Panc1 (cell line): Measurements from ENCODE around the gene CCS. TPM values are rescaled to one million over a fixed set of nuclear protein-coding genes. Genes with fewer than 3 reads are reported as not detected.

ENCODE experiments used
- ATAC-seq: fragments of 200-7000 bp; cut with Tn5 transposase; 2 replicates; pipeline ENCODE4 v1.9.1; 2020; ENCODE audit warnings: mild to moderate bottlenecking, moderate library complexity
- BruUV-seq: library from RNA; stranded (reverse); fragments of 400-500 nt; replicated peaks from 2 replicates; lab custom pipeline; 2021; lab: Mats Ljungman, UMichigan
- CTCF ChIA-PET: fragments of 300-600 bp; sonication (Branson Sonifier 250); formaldehyde crosslinking; loops from one replicate; lab custom pipeline; 2022; ENCODE audit warnings: antibody characterized with exemption; lab: Charles Lee
- POLR2A ChIA-PET: fragments of 300-600 bp; sonication (Branson Sonifier 250); formaldehyde crosslinking; loops from one replicate; lab custom pipeline; 2022; ENCODE audit warnings: antibody characterized with exemption; lab: Charles Lee
- DNase-seq: peaks from one replicate; pipeline ENCODE4 v3.0.0-alpha.2; 2010; ENCODE audit warnings: low read depth, low spot score
- H3K27ac ChIP-seq: 2 replicates; pipeline ENCODE4 v1.5.1; 2011; ENCODE audit warnings: mild to moderate bottlenecking, low read length, inconsistent platforms
- H3K27me3 ChIP-seq: fragments of 200-500 bp; sonication (Bioruptor generic); 2 replicates; pipeline ENCODE4 v1.6.0; 2014; ENCODE audit warnings: low read length, inconsistent platforms; ENCODE audit not compliant: control insufficient read depth, insufficient read depth
- H3K36me3 ChIP-seq: fragments of 200-500 bp; sonication (Bioruptor generic); 2 replicates; pipeline ENCODE4 v1.5.1; 2014; ENCODE audit warnings: inconsistent platforms, mild to moderate bottlenecking, low read length, moderate library complexity; ENCODE audit not compliant: control insufficient read depth, insufficient read depth
- H3K4me1 ChIP-seq: 2 replicates; pipeline ENCODE4 v1.5.1; 2011; ENCODE audit warnings: inconsistent platforms, mild to moderate bottlenecking, low read length, moderate library complexity; ENCODE audit not compliant: control insufficient read depth, insufficient read depth
- H3K4me3 ChIP-seq, 2 experiments: 2 replicates each; pipeline ENCODE4 v1.5.1; 2011 to 2012; ENCODE audit warnings: low read depth in 2 of 2, low read length in 2 of 2, mild to moderate bottlenecking in 2 of 2, inconsistent platforms in 1 of 2, moderate library complexity in 1 of 2
- H3K9me3 ChIP-seq: fragments of 200-500 bp; sonication (Bioruptor generic); 2 replicates; pipeline ENCODE4 v1.5.1; 2014; ENCODE audit warnings: low read depth, mild to moderate bottlenecking, inconsistent platforms, low read length, moderate library complexity; ENCODE audit not compliant: control insufficient read depth, insufficient read depth
- POLR2AphosphoS5 ChIP-seq: IDR thresholded peaks from 2 replicates; pipeline ENCODE4 v1.6.1; 2012; ENCODE audit warnings: mild to moderate bottlenecking, low read depth, low read length, moderate library complexity
- SIN3A ChIP-seq: IDR thresholded peaks from 2 replicates; pipeline ENCODE4 v1.6.1; 2012; ENCODE audit warnings: low read depth, mild to moderate bottlenecking, low read length, moderate library complexity, borderline replicate concordance; ENCODE audit not compliant: insufficient read depth
- TCF7L2 ChIP-seq: IDR thresholded peaks from 2 replicates; pipeline ENCODE4 v1.6.1; 2011; ENCODE audit warnings: mild to moderate bottlenecking, low read depth, low read length, inconsistent platforms
- in situ Hi-C: cut with HindIII; loops from 2 replicates; pipeline ENCODE4 v1.10.0; 2016; ENCODE audit warnings: low sequenced_read_pairs, low pct_unique_long_range_greater_than_20kb
- intact Hi-C: fragments of 100-400 bp; cut with micrococcal nuclease; formaldehyde crosslinking; loops from one replicate; pipeline ENCODE4 v1.10.0; 2022; ENCODE audit not compliant: unreplicated experiment
- total RNA-seq: library from RNA; stranded (reverse); gene quantifications from one replicate; pipeline ENCODE4 v1.2.1, GENCODE V29; 2021; ENCODE audit not compliant: unreplicated experiment
- TF ChIP-seq, protein P1 (sequence below), 2 experiments: IDR thresholded peaks; 2 replicates each; pipeline ENCODE4 v1.6.1; 2011 to 2012; ENCODE audit warnings: low read depth in 2 of 2, control low read depth in 1 of 2, low read length in 1 of 2, mild to moderate bottlenecking in 1 of 2, moderate library complexity in 1 of 2; ENCODE audit not compliant: insufficient read depth in 1 of 2
- TF ChIP-seq, protein P2 (sequence below): fragments of 450-650 bp; IDR thresholded peaks from 2 replicates; pipeline ENCODE4 v1.5.1; 2017; ENCODE audit warnings: mild to moderate bottlenecking

CCS gene
- total RNA-seq, 1 experiment from 2014 or later = 55.3 TPM

DNA sequence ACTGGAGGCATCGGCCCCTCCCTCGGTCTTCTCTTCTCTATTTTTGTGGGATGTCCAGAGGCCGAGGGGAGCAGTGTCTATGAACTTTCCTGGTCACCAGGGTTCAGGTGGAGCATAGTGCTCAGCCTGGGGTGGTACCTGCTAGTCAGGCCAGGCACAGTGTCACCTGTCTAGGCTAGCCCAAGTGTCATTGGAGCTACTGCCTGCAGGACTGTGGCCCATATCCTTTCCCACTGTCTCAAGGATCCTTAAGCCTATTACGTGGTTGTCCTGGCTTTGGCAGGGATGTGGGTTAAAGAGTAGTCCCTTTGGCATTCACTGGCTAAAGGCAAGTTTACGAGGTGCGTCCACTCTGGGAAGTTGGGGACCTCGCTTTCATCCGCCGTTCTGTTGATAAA is 32.8 kb downstream of the CCS start:
- Histone ChIP-seq H3K36me3 (peaks cover 46% of the 10 kb centered on the region), H3K4me3 (no peak overlapping the region), H3K27ac (no peak overlapping the region), H3K4me1 (peaks cover 11% of the 10 kb centered on the region), H3K27me3 (no peaks in the 10 kb centered on the region), H3K9me3 (no peaks in the 10 kb centered on the region)
- POLR2A ChIA-PET = no interaction called here
- DNase-seq = no peak
- intact Hi-C loops (no loop called here), in situ Hi-C loops (no loop called here)
- CTCF ChIA-PET = no interaction called here
- TF ChIP-seq, protein P1, sequence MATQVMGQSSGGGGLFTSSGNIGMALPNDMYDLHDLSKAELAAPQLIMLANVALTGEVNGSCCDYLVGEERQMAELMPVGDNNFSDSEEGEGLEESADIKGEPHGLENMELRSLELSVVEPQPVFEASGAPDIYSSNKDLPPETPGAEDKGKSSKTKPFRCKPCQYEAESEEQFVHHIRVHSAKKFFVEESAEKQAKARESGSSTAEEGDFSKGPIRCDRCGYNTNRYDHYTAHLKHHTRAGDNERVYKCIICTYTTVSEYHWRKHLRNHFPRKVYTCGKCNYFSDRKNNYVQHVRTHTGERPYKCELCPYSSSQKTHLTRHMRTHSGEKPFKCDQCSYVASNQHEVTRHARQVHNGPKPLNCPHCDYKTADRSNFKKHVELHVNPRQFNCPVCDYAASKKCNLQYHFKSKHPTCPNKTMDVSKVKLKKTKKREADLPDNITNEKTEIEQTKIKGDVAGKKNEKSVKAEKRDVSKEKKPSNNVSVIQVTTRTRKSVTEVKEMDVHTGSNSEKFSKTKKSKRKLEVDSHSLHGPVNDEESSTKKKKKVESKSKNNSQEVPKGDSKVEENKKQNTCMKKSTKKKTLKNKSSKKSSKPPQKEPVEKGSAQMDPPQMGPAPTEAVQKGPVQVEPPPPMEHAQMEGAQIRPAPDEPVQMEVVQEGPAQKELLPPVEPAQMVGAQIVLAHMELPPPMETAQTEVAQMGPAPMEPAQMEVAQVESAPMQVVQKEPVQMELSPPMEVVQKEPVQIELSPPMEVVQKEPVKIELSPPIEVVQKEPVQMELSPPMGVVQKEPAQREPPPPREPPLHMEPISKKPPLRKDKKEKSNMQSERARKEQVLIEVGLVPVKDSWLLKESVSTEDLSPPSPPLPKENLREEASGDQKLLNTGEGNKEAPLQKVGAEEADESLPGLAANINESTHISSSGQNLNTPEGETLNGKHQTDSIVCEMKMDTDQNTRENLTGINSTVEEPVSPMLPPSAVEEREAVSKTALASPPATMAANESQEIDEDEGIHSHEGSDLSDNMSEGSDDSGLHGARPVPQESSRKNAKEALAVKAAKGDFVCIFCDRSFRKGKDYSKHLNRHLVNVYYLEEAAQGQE (IDR thresholded peaks at IDR 0.05; ENCODE audit: insufficient read depth in 1 of 2, low read depth in 2 of 2, low read length in 1 of 2) = no peak
- TF ChIP-seq SIN3A (no peak), POLR2AphosphoS5 (no peak), TCF7L2 (no peak)
- TF ChIP-seq, protein P2, sequence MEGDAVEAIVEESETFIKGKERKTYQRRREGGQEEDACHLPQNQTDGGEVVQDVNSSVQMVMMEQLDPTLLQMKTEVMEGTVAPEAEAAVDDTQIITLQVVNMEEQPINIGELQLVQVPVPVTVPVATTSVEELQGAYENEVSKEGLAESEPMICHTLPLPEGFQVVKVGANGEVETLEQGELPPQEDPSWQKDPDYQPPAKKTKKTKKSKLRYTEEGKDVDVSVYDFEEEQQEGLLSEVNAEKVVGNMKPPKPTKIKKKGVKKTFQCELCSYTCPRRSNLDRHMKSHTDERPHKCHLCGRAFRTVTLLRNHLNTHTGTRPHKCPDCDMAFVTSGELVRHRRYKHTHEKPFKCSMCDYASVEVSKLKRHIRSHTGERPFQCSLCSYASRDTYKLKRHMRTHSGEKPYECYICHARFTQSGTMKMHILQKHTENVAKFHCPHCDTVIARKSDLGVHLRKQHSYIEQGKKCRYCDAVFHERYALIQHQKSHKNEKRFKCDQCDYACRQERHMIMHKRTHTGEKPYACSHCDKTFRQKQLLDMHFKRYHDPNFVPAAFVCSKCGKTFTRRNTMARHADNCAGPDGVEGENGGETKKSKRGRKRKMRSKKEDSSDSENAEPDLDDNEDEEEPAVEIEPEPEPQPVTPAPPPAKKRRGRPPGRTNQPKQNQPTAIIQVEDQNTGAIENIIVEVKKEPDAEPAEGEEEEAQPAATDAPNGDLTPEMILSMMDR = no peak
- BruUV-seq = no TSS peak
- ATAC-seq = no peak

DNA sequence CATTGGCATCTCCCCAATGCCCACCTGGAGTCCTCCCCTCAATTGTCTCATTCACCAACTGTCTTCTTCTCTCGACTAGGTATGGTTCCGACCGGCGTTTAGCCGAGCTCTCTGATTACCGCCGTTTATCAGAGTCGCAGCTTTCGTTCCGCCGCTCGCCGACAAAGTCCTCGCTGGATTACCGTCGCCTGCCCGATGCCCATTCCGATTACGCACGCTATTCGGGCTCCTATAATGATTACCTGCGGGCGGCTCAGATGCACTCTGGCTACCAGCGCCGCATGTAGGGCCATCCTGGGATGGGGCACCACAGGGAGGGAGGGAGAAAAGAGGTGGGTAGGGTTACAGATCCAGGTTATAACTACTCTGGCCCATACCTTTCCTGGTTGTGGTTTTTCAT is 33.4 kb downstream of the CCS start:
- TF ChIP-seq TCF7L2 = no peak
- TF ChIP-seq, protein P2 = no peak
- no peak for TF ChIP-seq SIN3A
- TF ChIP-seq POLR2AphosphoS5 = no peak
- TF ChIP-seq, protein P1 (IDR thresholded peaks at IDR 0.05; ENCODE audit: insufficient read depth in 1 of 2, low read depth in 2 of 2, low read length in 1 of 2) = no peak
- ChIA-PET CTCF (no interaction called here), POLR2A (no interaction called here)
- DNase-seq (no peak), ATAC-seq (no peak)
- no peaks in the 10 kb centered on the region for H3K9me3 ChIP-seq
- intact Hi-C loops (no loop called here), in situ Hi-C loops (no loop called here)
- H3K4me3 ChIP-seq = no peak overlapping the region
- no TSS peak for BruUV-seq
- peaks cover 46% of the 10 kb centered on the region for H3K36me3 ChIP-seq
- no peaks in the 10 kb centered on the region for H3K27me3 ChIP-seq
- peaks cover 7% of the 10 kb centered on the region; the same call in 1 of the 2 replicates for H3K4me1 ChIP-seq
- H3K27ac ChIP-seq = no peak overlapping the region
